Left lung (tissue), 10 donors: Measurements from ENCODE around the gene ETFB. TPM values are rescaled to one million over a fixed set of nuclear protein-coding genes. Genes with fewer than 3 reads are reported as not detected.

Experiments
- ATAC-seq: fragments of 200-7000 bp; cut with Tn5 transposase; one replicate; pipeline ENCODE4 v1.9.1; 2020; ENCODE audit warnings: moderate library complexity
- DNase-seq, 4 donors: peaks; one replicate each; pipeline ENCODE4 v3.0.0-alpha.2; 2013 to 2020
- H3K27ac ChIP-seq, 2 donors: fragments of 200-600 bp; sonication (generic) in 1 of 2; one replicate each; pipeline versions ENCODE4 v1.5.0 to v1.8.0; 2020 to 2021
- H3K27me3 ChIP-seq, 2 donors: fragments of 200-600 bp; sonication (generic) in 1 of 2; one replicate each; pipeline versions ENCODE4 v1.5.0 to v1.8.0; 2020 to 2021
- H3K36me3 ChIP-seq, 2 donors: fragments of 200-600 bp; sonication (generic) in 1 of 2; one replicate each; pipeline versions ENCODE4 v1.5.0 to v1.8.0; 2020 to 2021
- H3K4me1 ChIP-seq, 2 donors: fragments of 200-600 bp; one replicate each; pipeline ENCODE4 v1.8.0; 2021
- H3K4me3 ChIP-seq, 2 donors: fragments of 200-600 bp; sonication (generic) in 1 of 2; one replicate each; pipeline versions ENCODE4 v1.5.0 to v1.8.0; 2020 to 2021; ENCODE audit warnings: mild to moderate bottlenecking in 1 of 2
- H3K9me3 ChIP-seq, 2 donors: fragments of 200-600 bp; sonication (generic) in 1 of 2; one replicate each; pipeline versions ENCODE4 v1.5.0 to v1.8.0; 2020 to 2021
- intact Hi-C, 2 donors: fragments of 100-400 bp; cut with DNase I; formaldehyde crosslinking; loops; one replicate each; pipeline versions ENCODE4 v1.11.2 to v1.14.2; 2022
- polyA plus RNA-seq, 6 donors: library from polyadenylated mRNA; unstranded; fragments of 120-200 nt; gene quantifications; one replicate each; pipeline ENCODE4 v1.2.1, GENCODE V29; 2013; ENCODE audit not compliant: insufficient read length in 6 of 6
- total RNA-seq, 2 donors: library from RNA; stranded (reverse); fragmentation: NEBNext Ultra II Directional; extraction: Animal tissue kit (Norgen Biotek cat#: 25700); gene quantifications; one replicate each; pipeline ENCODE4 v1.2.1, GENCODE V29; 2021
- TF ChIP-seq, protein P1 (sequence below), 2 donors: fragments of 200-600 bp; sonication (generic) in 1 of 2; IDR thresholded peaks; one replicate each; pipeline versions ENCODE4 v1.5.0 to v1.8.0; 2021; ENCODE audit warnings: antibody characterized with exemption in 2 of 2
- donor health status: DM: no; HTN: yes; CAD: no.
- donor health status: DM: no; HTN: no; CAD: no.

ETFB gene
- total and polyA plus RNA-seq, 8 donors: 41.5 to 89.6 (median 47.9) TPM

DNA sequence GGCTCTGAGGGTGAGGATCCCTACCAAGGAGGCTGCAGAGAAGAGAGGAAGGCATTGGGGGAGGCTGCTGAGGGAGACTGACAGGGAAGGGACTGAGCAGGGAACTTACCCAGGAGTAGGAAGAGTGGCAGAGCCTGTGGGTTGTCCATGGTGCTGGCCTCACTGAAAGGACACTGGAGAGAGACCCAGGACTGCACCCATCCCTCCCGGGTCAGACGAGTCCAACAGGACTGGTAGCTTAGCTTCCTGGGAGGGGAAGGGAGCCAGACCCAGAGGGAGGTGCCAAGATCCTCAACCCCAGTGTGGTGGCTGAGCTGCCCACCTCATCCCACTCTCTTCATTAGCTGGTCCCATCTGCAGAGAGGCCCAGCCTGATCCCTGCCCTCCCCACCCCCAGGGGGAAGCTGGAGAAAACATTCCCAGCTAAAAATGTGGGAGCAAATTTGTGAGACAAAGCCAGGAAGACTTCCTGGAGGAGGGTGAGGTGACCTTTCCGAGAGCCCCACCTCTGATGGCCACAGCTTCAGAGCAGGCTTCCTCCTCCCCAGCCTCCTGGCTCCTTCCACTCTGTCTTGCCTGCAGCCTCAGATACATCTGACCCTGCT, 24.1 kb downstream of the ETFB start, which contains the start of gene VSIG10L:
VSIG10L (minus strand) TSS at position 164 of the 605 bp plus-strand sequence; CDS start at position 149, 15 bp downstream.
- intact Hi-C loops: no loop called here
- TF ChIP-seq, protein P1, sequence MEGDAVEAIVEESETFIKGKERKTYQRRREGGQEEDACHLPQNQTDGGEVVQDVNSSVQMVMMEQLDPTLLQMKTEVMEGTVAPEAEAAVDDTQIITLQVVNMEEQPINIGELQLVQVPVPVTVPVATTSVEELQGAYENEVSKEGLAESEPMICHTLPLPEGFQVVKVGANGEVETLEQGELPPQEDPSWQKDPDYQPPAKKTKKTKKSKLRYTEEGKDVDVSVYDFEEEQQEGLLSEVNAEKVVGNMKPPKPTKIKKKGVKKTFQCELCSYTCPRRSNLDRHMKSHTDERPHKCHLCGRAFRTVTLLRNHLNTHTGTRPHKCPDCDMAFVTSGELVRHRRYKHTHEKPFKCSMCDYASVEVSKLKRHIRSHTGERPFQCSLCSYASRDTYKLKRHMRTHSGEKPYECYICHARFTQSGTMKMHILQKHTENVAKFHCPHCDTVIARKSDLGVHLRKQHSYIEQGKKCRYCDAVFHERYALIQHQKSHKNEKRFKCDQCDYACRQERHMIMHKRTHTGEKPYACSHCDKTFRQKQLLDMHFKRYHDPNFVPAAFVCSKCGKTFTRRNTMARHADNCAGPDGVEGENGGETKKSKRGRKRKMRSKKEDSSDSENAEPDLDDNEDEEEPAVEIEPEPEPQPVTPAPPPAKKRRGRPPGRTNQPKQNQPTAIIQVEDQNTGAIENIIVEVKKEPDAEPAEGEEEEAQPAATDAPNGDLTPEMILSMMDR (IDR thresholded peaks at IDR 0.05): no peak
- H3K4me1 ChIP-seq: peaks cover 2 to 20% of the 10 kb centered on the region in 2 donors
- H3K27ac ChIP-seq: no peak within 1 kb of the TSS
- peaks cover 0 to 14% of the 10 kb centered on the region in 2 donors for H3K27me3 ChIP-seq
- no peaks in the 10 kb centered on the region for H3K9me3 ChIP-seq
- DNase-seq (no peak), ATAC-seq (no peak)
- H3K4me3 ChIP-seq: no peak within 1 kb of the TSS
- H3K36me3 ChIP-seq: peaks cover 0 to 19% of the 10 kb centered on the region in 2 donors

DNA sequence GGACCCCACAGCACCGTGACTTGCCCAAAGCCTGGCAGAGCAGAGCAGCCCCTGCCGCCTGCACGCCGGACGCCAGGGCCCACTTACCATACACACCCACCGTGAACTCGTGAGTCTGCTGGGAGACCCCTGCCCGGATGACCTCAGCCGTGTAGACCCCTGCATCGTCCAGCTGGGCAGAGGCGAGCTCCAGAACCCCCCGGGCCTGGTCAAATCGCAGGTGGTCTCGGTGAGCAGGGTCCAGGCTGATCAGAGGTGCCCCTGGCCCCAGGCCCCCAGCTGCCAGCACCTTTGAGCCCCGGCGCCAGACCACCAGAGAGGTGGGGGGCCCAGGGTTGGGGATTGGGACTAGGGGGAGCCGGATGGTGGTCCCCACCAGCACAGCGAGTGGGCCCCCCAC, 25.1 kb downstream of the ETFB start:
- no peak for DNase-seq
- no peak for ATAC-seq
- peaks cover 0 to 13% of the 10 kb centered on the region in 2 donors for H3K36me3 ChIP-seq
- no peaks in the 10 kb centered on the region for H3K9me3 ChIP-seq
- H3K4me3 ChIP-seq: no peak overlapping the region
- peaks cover 2 to 20% of the 10 kb centered on the region in 2 donors for H3K4me1 ChIP-seq
- H3K27me3 ChIP-seq: peaks cover 0 to 14% of the 10 kb centered on the region in 2 donors
- intact Hi-C loops: no loop called here
- TF ChIP-seq, protein P1 (IDR thresholded peaks at IDR 0.05): no peak
- H3K27ac ChIP-seq: no peak overlapping the region

DNA sequence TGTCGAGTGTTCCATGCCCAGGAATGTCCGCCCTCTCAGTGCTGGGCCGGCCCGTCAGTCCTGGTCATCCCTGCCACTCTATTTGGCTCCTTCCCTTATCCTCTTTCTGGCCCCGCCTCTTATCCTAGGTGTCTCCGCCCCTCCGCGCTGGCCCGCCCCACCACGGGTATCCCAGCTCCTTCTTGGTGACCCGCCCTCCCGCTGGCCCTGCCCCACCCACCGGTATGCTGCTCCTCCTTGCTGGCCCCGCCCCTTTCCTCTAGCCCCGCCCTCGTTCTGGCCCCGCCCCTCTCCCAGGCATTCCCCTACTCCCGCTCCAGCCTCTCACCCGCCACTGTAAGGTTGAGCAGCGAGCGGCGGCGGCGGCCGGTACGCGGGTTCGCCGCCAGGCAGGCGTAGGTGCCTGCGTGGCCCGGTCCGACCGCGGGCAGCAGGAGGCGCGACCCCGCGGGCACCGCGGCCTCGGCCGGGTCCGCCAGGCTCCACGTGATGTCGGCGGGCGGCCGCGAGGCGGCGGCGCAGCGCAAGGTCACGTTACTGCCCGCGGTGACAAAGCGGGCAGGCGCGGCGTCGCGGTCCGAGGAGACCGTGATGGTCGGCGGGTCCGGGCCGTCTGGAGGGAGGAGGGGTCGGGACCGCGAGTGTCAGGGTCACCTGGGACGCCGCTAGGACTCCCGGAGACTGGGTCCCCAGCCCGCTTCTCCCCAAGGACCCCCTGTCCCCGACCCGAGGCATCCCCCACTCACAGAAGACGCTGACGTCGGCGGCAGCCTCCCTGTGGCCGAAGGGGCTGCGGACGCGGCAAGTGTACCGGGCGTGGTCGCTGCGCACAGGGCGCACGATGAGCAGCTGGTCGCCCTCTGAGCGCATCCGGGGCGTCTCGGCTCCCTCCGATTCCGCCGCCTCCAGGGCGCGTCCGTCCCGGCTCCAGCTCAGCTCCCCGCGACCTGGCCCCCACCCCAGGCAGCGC, 26.2 kb downstream of the ETFB start:
- TF ChIP-seq, protein P1 (IDR thresholded peaks at IDR 0.05): no peak
- peak overlapping the region; percentile 62 to 75 for H3K4me3 ChIP-seq
- peaks cover 0 to 6% of the 10 kb centered on the region in 2 donors for H3K36me3 ChIP-seq
- DNase-seq (peak; percentile 66 to 100 (median 96)), ATAC-seq (peak; percentile 96)
- intact Hi-C loops: no loop called here
- peak overlapping the region; percentile 69 to 78 for H3K27ac ChIP-seq
- H3K9me3 ChIP-seq: no peaks in the 10 kb centered on the region
- H3K27me3 ChIP-seq: peaks cover 0 to 14% of the 10 kb centered on the region in 2 donors
- peaks cover 2 to 20% of the 10 kb centered on the region in 2 donors for H3K4me1 ChIP-seq

DNA sequence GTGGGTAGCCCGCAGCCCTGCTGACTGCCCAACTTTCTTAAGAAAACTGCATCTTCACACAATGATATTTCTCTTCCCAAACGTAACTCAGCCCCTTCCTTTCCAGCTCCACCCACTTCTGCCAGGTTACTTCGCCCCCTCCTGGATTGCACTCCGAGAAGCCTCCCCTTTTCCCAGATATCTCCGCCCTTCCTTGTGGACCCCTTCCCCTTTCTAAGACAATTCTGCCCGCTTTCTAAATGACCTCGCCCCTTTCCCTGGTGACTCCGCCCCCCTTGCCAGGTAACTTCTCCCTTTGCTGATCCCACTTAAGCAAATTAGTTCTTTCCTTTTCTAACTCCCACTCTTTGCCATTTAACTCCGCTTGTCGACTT, 26.9 kb downstream of the ETFB start:
- Histone ChIP-seq H3K4me1 (peaks cover 2 to 20% of the 10 kb centered on the region in 2 donors), H3K27ac (peak overlapping the region; percentile 69 to 78), H3K9me3 (no peaks in the 10 kb centered on the region), H3K4me3 (peak overlapping the region; percentile 62 to 75), H3K36me3 (no peaks in the 10 kb centered on the region), H3K27me3 (peaks cover 0 to 14% of the 10 kb centered on the region in 2 donors)
- intact Hi-C loops: no loop called here
- no peak for ATAC-seq
- TF ChIP-seq, protein P1 (IDR thresholded peaks at IDR 0.05): no peak
- DNase-seq: no peak
